HEK293 (cell line): ENCODE results near the gene R3HDM4.

ENCODE experiments used
- CTCF ChIA-PET: fragments of 350-600 bp; formaldehyde crosslinking; extraction: SDS; loops from one replicate; lab custom pipeline; 2021; ENCODE audit warnings: antibody characterized with exemption; lab: Yijun Ruan, JAX
- POLR2A ChIA-PET: fragments of 300-600 bp; formaldehyde crosslinking; extraction: SDS; loops from one replicate; lab custom pipeline; 2020; ENCODE audit warnings: antibody characterized with exemption, inconsistent platforms; lab: Yijun Ruan, JAX
- H3K27ac ChIP-seq: fragments of 200-500 bp; sonication (Bioruptor generic); 2 replicates; pipeline ENCODE4 v1.5.1; 2014; ENCODE audit warnings: low read depth, low read length, control low read depth, inconsistent platforms; ENCODE audit errors: extremely low read depth
- H3K36me3 ChIP-seq, 2 experiments: fragments of 200-500 bp in 1 of 2; sonication (Bioruptor generic) in 1 of 2; 1 replicate in 1 of 2; 2 replicates in 1 of 2; pipeline ENCODE4 v1.5.1; 2014 to 2017; ENCODE audit warnings: inconsistent platforms in 2 of 2, low read length in 2 of 2; ENCODE audit not compliant: control insufficient read depth in 2 of 2, insufficient read depth in 1 of 2
- H3K4me1 ChIP-seq: fragments of 200-500 bp; sonication (Bioruptor generic); 2 replicates; pipeline ENCODE4 v1.5.1; 2014; ENCODE audit warnings: mild to moderate bottlenecking, low read length, inconsistent platforms; ENCODE audit not compliant: control insufficient read depth, insufficient read depth
- H3K4me3 ChIP-seq: 2 replicates; pipeline ENCODE4 v1.5.1; 2011; ENCODE audit warnings: low read depth, mild to moderate bottlenecking, control low read depth, low read length, moderate library complexity
- H3K9me3 ChIP-seq: fragments of 200-500 bp; sonication (Bioruptor generic); 2 replicates; pipeline ENCODE4 v1.5.1; 2014; ENCODE audit warnings: low read depth, low read length, inconsistent platforms; ENCODE audit not compliant: control insufficient read depth, insufficient read depth
- BCL11A ChIP-seq: fragments of 450-650 bp; formaldehyde crosslinking; IDR thresholded peaks from 2 replicates; pipeline ENCODE4 v1.5.1; 2016; ENCODE audit warnings: low read depth, missing biosample characterization, missing genetic modification characterization
- BCL6B ChIP-seq: fragments of 450-650 bp; formaldehyde crosslinking; IDR thresholded peaks from 2 replicates; pipeline ENCODE4 v1.5.1; 2017; ENCODE audit warnings: missing biosample characterization, missing genetic modification characterization
- GLIS2 ChIP-seq: fragments of 450-650 bp; formaldehyde crosslinking; IDR thresholded peaks from 2 replicates; pipeline ENCODE4 v1.5.1; 2016; ENCODE audit warnings: missing biosample characterization, missing genetic modification characterization
- ZBTB26 ChIP-seq: fragments of 450-650 bp; formaldehyde crosslinking; optimal IDR thresholded peaks from 2 replicates; pipeline ENCODE3; 2016; ENCODE audit warnings: missing biosample characterization, mild to moderate bottlenecking, missing genetic modification characterization
- ZBTB7A ChIP-seq: fragments of 450-650 bp; formaldehyde crosslinking; IDR thresholded peaks from 2 replicates; pipeline ENCODE4 v1.5.1; 2016; ENCODE audit warnings: low read depth, missing biosample characterization, missing genetic modification characterization
- ZFHX2 ChIP-seq: fragments of 450-650 bp; formaldehyde crosslinking; conservative IDR thresholded peaks from 2 replicates; pipeline ENCODE4 v1.5.1; 2016; ENCODE audit warnings: missing biosample characterization, missing genetic modification characterization
- ZFP3 ChIP-seq: fragments of 450-650 bp; formaldehyde crosslinking; IDR thresholded peaks from 2 replicates; pipeline ENCODE4 v1.5.1; 2016; ENCODE audit warnings: low read depth, missing biosample characterization, missing genetic modification characterization
- ZNF350 ChIP-seq: fragments of 450-650 bp; formaldehyde crosslinking; IDR thresholded peaks from 2 replicates; pipeline ENCODE4 v1.5.0; 2017; ENCODE audit warnings: missing biosample characterization, mild to moderate bottlenecking, missing genetic modification characterization
- ZNF394 ChIP-seq: fragments of 450-650 bp; formaldehyde crosslinking; IDR thresholded peaks from 2 replicates; pipeline ENCODE4 v1.5.1; 2016; ENCODE audit warnings: missing biosample characterization, missing genetic modification characterization, mild to moderate bottlenecking, moderate library complexity, borderline replicate concordance
- ZNF404 ChIP-seq: fragments of 450-650 bp; formaldehyde crosslinking; IDR thresholded peaks from 2 replicates; pipeline ENCODE4 v1.5.1; 2017; ENCODE audit warnings: missing biosample characterization, missing genetic modification characterization
- ZNF416 ChIP-seq: fragments of 450-650 bp; formaldehyde crosslinking; IDR thresholded peaks from 2 replicates; pipeline ENCODE4 v1.5.1; 2016; ENCODE audit warnings: missing biosample characterization, missing genetic modification characterization
- ZNF488 ChIP-seq: fragments of 450-650 bp; formaldehyde crosslinking; IDR thresholded peaks from 2 replicates; pipeline ENCODE4 v1.5.1; 2016; ENCODE audit warnings: missing biosample characterization, missing genetic modification characterization
- ZNF555 ChIP-seq: fragments of 450-650 bp; formaldehyde crosslinking; conservative IDR thresholded peaks from 2 replicates; pipeline ENCODE4 v1.5.1; 2017; ENCODE audit warnings: missing biosample characterization, mild to moderate bottlenecking, missing genetic modification characterization, inconsistent platforms
- ZNF596 ChIP-seq: fragments of 450-650 bp; IDR thresholded peaks from 2 replicates; pipeline ENCODE4 v1.5.0; 2018; ENCODE audit warnings: missing biosample characterization, mild to moderate bottlenecking, missing genetic modification characterization, moderate library complexity
- ZNF600 ChIP-seq: fragments of 450-650 bp; formaldehyde crosslinking; IDR thresholded peaks from 2 replicates; pipeline ENCODE4 v1.5.1; 2016; ENCODE audit warnings: missing biosample characterization, missing genetic modification characterization
- ZNF626 ChIP-seq: fragments of 450-650 bp; sonication (Bioruptor Pico); formaldehyde crosslinking; IDR thresholded peaks from 2 replicates; pipeline ENCODE4 v1.5.1; 2018; ENCODE audit warnings: missing biosample characterization, missing genetic modification characterization, inconsistent platforms
- ZNF629 ChIP-seq: fragments of 450-650 bp; formaldehyde crosslinking; IDR thresholded peaks from 2 replicates; pipeline ENCODE4 v1.5.1; 2017; ENCODE audit warnings: missing biosample characterization, missing genetic modification characterization
- ZNF645 ChIP-seq: fragments of 450-650 bp; formaldehyde crosslinking; IDR thresholded peaks from 2 replicates; pipeline ENCODE4; 2016; ENCODE audit warnings: missing biosample characterization, missing genetic modification characterization
- ZNF658 ChIP-seq: fragments of 450-650 bp; formaldehyde crosslinking; IDR thresholded peaks from 2 replicates; pipeline ENCODE4; 2016; ENCODE audit warnings: missing biosample characterization, missing genetic modification characterization
- ZNF76 ChIP-seq: fragments of 450-650 bp; formaldehyde crosslinking; IDR thresholded peaks from 2 replicates; pipeline ENCODE4; 2016; ENCODE audit warnings: low read depth, missing biosample characterization, missing genetic modification characterization, borderline replicate concordance
- ZNF776 ChIP-seq: fragments of 450-650 bp; formaldehyde crosslinking; IDR thresholded peaks from 2 replicates; pipeline ENCODE4 v1.5.0; 2017; ENCODE audit warnings: missing biosample characterization, missing genetic modification characterization, borderline replicate concordance
- ZNF785 ChIP-seq: fragments of 450-650 bp; formaldehyde crosslinking; IDR thresholded peaks from 2 replicates; pipeline ENCODE4 v1.5.1; 2016; ENCODE audit warnings: missing biosample characterization, missing genetic modification characterization
- ZNF830 ChIP-seq: fragments of 450-650 bp; IDR thresholded peaks from 2 replicates; pipeline ENCODE4 v1.5.0; 2018; ENCODE audit warnings: missing biosample characterization, missing genetic modification characterization, low read depth, mild to moderate bottlenecking, moderate library complexity
- TF ChIP-seq, protein P1 (sequence below): fragments of 450-650 bp; formaldehyde crosslinking; IDR thresholded peaks from 2 replicates; pipeline ENCODE4 v1.5.1; 2016; ENCODE audit warnings: missing biosample characterization, missing genetic modification characterization
- TF ChIP-seq, protein P2 (sequence below): fragments of 450-650 bp; formaldehyde crosslinking; IDR thresholded peaks from 2 replicates; pipeline ENCODE4 v1.5.1; 2016; ENCODE audit warnings: missing biosample characterization, missing genetic modification characterization
- TF ChIP-seq, protein P3 (sequence below): fragments of 450-650 bp; formaldehyde crosslinking; IDR thresholded peaks from 2 replicates; pipeline ENCODE4 v1.5.1; 2016; ENCODE audit warnings: missing biosample characterization, missing genetic modification characterization

Gene R3HDM4

DNA sequence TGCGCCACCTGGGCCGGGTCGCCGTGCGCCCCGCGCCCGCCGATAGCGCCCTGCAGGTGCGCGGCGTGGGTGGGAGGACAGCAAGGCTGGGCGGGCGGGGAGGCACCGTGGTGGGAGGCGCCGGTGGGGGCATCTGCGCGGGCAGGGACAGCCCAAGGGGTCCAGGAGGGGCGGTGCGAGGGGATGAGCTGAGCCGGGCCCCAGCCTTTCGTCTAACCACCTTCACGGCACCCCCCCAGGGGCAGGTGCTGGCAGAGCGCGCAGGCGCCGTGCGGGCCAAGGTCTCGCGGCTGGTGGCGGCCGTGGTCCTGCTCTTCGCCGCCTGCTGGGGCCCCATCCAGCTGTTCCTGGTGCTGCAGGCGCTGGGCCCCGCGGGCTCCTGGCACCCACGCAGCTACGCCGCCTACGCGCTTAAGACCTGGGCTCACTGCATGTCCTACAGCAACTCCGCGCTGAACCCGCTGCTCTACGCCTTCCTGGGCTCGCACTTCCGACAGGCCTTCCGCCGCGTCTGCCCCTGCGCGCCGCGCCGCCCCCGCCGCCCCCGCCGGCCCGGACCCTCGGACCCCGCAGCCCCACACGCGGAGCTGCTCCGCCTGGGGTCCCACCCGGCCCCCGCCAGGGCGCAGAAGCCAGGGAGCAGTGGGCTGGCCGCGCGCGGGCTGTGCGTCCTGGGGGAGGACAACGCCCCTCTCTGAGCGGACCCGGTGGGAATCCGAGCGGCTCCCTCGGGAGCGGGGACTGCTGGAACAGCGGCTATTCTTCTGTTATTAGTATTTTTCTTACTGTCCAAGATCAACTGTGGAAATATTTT, 7.2 kb upstream of the R3HDM4 start:
- Histone ChIP-seq H3K4me3 (peak overlapping the region; percentile 38), H3K9me3 (no peaks in the 10 kb centered on the region), H3K27ac (no peak overlapping the region), H3K36me3 (no peaks in the 10 kb centered on the region), H3K4me1 (peaks cover 2% of the 10 kb centered on the region; the same call in 1 of the 2 replicates)
- POLR2A ChIA-PET, result no interaction called here
- CTCF ChIA-PET, result interaction anchor here (0.5 to 5.8 kb wide), 7 partner anchors 55 to 320 kb away, joined by 3 to 116 read pairs (median 3); partner anchors contain the start of gene WDR18
- TF ChIP-seq, protein P1, sequence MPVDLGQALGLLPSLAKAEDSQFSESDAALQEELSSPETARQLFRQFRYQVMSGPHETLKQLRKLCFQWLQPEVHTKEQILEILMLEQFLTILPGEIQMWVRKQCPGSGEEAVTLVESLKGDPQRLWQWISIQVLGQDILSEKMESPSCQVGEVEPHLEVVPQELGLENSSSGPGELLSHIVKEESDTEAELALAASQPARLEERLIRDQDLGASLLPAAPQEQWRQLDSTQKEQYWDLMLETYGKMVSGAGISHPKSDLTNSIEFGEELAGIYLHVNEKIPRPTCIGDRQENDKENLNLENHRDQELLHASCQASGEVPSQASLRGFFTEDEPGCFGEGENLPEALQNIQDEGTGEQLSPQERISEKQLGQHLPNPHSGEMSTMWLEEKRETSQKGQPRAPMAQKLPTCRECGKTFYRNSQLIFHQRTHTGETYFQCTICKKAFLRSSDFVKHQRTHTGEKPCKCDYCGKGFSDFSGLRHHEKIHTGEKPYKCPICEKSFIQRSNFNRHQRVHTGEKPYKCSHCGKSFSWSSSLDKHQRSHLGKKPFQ, result no peak
- TF ChIP-seq ZNF776 (tag by site-specific recombination) (no peak), ZFHX2 (tag by site-specific recombination) (peak; percentile 92), ZNF600 (peak; percentile 76), BCL11A (tag by site-specific recombination) (no peak), ZBTB26 (tag by site-specific recombination) (peak; percentile 53), ZNF404 (no peak), ZNF488 (no peak), ZNF416 (tag by site-specific recombination) (no peak), ZBTB7A (tag by site-specific recombination) (no peak), ZNF785 (tag by site-specific recombination) (no peak), ZNF830 (tag by site-specific recombination) (no peak), ZFP3 (tag by site-specific recombination) (no peak), ZNF76 (no peak), ZNF350 (tag by site-specific recombination) (no peak), ZNF596 (no peak), ZNF658 (tag by site-specific recombination) (no peak), ZNF629 (tag by site-specific recombination) (no peak), ZNF555 (tag by site-specific recombination) (no peak), ZNF626 (tag by site-specific recombination) (no peak), BCL6B (no peak), ZNF645 (tag by site-specific recombination) (no peak), ZNF394 (tag by site-specific recombination) (peak; percentile 74), GLIS2 (tag by site-specific recombination) (peak; percentile 54; the same call in 1 of the 2 replicates)
- TF ChIP-seq, protein P2, sequence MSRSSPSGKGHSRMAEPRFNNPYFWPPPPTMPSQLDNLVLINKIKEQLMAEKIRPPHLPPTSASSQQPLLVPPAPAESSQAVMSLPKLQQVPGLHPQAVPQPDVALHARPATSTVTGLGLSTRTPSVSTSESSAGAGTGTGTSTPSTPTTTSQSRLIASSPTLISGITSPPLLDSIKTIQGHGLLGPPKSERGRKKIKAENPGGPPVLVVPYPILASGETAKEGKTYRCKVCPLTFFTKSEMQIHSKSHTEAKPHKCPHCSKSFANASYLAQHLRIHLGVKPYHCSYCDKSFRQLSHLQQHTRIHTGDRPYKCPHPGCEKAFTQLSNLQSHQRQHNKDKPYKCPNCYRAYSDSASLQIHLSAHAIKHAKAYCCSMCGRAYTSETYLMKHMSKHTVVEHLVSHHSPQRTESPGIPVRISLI (tag by site-specific recombination), result no peak
- TF ChIP-seq, protein P3, sequence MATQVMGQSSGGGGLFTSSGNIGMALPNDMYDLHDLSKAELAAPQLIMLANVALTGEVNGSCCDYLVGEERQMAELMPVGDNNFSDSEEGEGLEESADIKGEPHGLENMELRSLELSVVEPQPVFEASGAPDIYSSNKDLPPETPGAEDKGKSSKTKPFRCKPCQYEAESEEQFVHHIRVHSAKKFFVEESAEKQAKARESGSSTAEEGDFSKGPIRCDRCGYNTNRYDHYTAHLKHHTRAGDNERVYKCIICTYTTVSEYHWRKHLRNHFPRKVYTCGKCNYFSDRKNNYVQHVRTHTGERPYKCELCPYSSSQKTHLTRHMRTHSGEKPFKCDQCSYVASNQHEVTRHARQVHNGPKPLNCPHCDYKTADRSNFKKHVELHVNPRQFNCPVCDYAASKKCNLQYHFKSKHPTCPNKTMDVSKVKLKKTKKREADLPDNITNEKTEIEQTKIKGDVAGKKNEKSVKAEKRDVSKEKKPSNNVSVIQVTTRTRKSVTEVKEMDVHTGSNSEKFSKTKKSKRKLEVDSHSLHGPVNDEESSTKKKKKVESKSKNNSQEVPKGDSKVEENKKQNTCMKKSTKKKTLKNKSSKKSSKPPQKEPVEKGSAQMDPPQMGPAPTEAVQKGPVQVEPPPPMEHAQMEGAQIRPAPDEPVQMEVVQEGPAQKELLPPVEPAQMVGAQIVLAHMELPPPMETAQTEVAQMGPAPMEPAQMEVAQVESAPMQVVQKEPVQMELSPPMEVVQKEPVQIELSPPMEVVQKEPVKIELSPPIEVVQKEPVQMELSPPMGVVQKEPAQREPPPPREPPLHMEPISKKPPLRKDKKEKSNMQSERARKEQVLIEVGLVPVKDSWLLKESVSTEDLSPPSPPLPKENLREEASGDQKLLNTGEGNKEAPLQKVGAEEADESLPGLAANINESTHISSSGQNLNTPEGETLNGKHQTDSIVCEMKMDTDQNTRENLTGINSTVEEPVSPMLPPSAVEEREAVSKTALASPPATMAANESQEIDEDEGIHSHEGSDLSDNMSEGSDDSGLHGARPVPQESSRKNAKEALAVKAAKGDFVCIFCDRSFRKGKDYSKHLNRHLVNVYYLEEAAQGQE, result no peak
